ENCODE results near the gene AGO1.

- no peak for TF ChIP-seq POLR2A (IDR thresholded peaks at IDR 0.05)
- TF ChIP-seq, protein P1, sequence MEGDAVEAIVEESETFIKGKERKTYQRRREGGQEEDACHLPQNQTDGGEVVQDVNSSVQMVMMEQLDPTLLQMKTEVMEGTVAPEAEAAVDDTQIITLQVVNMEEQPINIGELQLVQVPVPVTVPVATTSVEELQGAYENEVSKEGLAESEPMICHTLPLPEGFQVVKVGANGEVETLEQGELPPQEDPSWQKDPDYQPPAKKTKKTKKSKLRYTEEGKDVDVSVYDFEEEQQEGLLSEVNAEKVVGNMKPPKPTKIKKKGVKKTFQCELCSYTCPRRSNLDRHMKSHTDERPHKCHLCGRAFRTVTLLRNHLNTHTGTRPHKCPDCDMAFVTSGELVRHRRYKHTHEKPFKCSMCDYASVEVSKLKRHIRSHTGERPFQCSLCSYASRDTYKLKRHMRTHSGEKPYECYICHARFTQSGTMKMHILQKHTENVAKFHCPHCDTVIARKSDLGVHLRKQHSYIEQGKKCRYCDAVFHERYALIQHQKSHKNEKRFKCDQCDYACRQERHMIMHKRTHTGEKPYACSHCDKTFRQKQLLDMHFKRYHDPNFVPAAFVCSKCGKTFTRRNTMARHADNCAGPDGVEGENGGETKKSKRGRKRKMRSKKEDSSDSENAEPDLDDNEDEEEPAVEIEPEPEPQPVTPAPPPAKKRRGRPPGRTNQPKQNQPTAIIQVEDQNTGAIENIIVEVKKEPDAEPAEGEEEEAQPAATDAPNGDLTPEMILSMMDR (IDR thresholded peaks at IDR 0.05) = no peak
Measured at GRCh38 chr1:35845766-35846165, 37.2 kb upstream of the AGO1 start.
